GM12878 (cell line): ENCODE data around the gene TRAF3. TPM values are rescaled to one million over a fixed set of nuclear protein-coding genes. Genes with fewer than 3 reads are reported as not detected.

Experiments
- BRCA1 ChIP-seq: IDR thresholded peaks from 2 replicates; pipeline ENCODE4 v1.6.1; 2011; ENCODE audit warnings: low read depth, low read length, improper control_type of control experiment
- CEBPZ ChIP-seq: fragments of 150-350 bp; IDR thresholded peaks from 2 replicates; pipeline ENCODE4 v1.6.1; 2016; ENCODE audit warnings: low read depth, low read length
- E4F1 ChIP-seq: fragments of 450-650 bp; IDR thresholded peaks from 2 replicates; pipeline ENCODE4 v1.6.1; 2018; ENCODE audit warnings: borderline replicate concordance, mild to moderate bottlenecking; ENCODE audit not compliant: partially characterized antibody
- ETV6 ChIP-seq, 2 experiments: fragments of 450-650 bp in 1 of 2; IDR thresholded peaks in 1 of 2; conservative IDR thresholded peaks in 1 of 2; 2 replicates each; pipeline ENCODE4 v1.6.1; 2014; ENCODE audit warnings: antibody characterized with exemption in 1 of 2, borderline replicate concordance in 1 of 2, low read depth in 1 of 2, mild to moderate bottlenecking in 1 of 2, moderate library complexity in 1 of 2
- GABPA ChIP-seq: IDR thresholded peaks from 2 replicates; pipeline ENCODE4 v1.6.1; 2014; ENCODE audit warnings: antibody characterized with exemption, low read depth, mild to moderate bottlenecking, inconsistent platforms
- NFYB ChIP-seq: IDR thresholded peaks from 2 replicates; pipeline ENCODE4 v1.6.1; 2011; ENCODE audit warnings: low read depth, mild to moderate bottlenecking, low read length, improper control_type of control experiment, moderate library complexity; ENCODE audit not compliant: insufficient read depth
- NR2F1 ChIP-seq: fragments of 450-650 bp; conservative IDR thresholded peaks from 2 replicates; pipeline ENCODE4 v1.6.1; 2017; ENCODE audit warnings: mild to moderate bottlenecking
- POLR2AphosphoS2 ChIP-seq: IDR thresholded peaks from 2 replicates; pipeline ENCODE4 v1.6.1; 2011; ENCODE audit warnings: low read depth, mild to moderate bottlenecking, low read length, improper control_type of control experiment, moderate library complexity
- POLR2AphosphoS5 ChIP-seq: IDR thresholded peaks from 2 replicates; pipeline ENCODE4 v1.6.1; 2011; ENCODE audit warnings: mild to moderate bottlenecking, low read length, inconsistent platforms
- RCOR1 ChIP-seq: conservative IDR thresholded peaks from 2 replicates; pipeline ENCODE4 v1.6.1; 2012; ENCODE audit warnings: low read depth, low read length, improper control_type of control experiment
- SREBF2 ChIP-seq: IDR thresholded peaks from 2 replicates; pipeline ENCODE4 v1.6.1; 2012; ENCODE audit warnings: mild to moderate bottlenecking, low read length
- ZBTB11 ChIP-seq: fragments of 450-650 bp; formaldehyde crosslinking; IDR thresholded peaks from 2 replicates; pipeline ENCODE4 v1.5.0; 2022; ENCODE audit warnings: mild to moderate bottlenecking, missing genetic modification characterization
- ZBTB40 ChIP-seq: fragments of 450-650 bp; IDR thresholded peaks from 2 replicates; pipeline ENCODE4 v1.6.1; 2016; ENCODE audit warnings: mild to moderate bottlenecking, moderate library complexity, borderline replicate concordance
- ZNF217 ChIP-seq: fragments of 450-650 bp; IDR thresholded peaks from 2 replicates; pipeline ENCODE4 v1.6.1; 2017; ENCODE audit warnings: antibody characterized with exemption, mild to moderate bottlenecking
- polyA plus RNA-seq, 11 experiments: library from polyadenylated mRNA; depleted of rRNA in 4 of 11; unstranded in 6 of 11; stranded (reverse) in 5 of 11; fragments of >200 nt; fragmentation: Nextera tagmentation in 4 of 11; fragmentation: Illumina TruSeq in 1 of 11; extraction: Ambion mirVana in 4 of 11; extraction: Trizol in 1 of 11; gene quantifications; 1 replicate in 1 of 11; 2 replicates in 10 of 11; pipeline versions ENCODE4 v1.2.1 to v1.2.3, GENCODE V29; 2011 to 2016; ENCODE audit warnings: inconsistent platforms in 2 of 11, missing spikeins in 2 of 11, low read depth in 1 of 11
- total RNA-seq, 4 experiments: library from RNA; depleted of rRNA in 3 of 4; stranded (reverse); fragments of >200 nt in 3 of 4; fragmentation: Illumina TruSeq in 1 of 4; extraction: Trizol in 1 of 4; gene quantifications; 2 replicates each; pipeline versions ENCODE4 v1.2.1 to v1.2.3, GENCODE V29; 2013 to 2021

Gene TRAF3
- total and polyA plus RNA-seq, 10 of the 15 experiments (the other 5 are each of a cell fraction or from before 2014, with no cell fraction given), result 3.0 to 70.1 (median 36.5) TPM

GRCh38 chr14:102798926-102799325 is 21.7 kb downstream of the TRAF3 start (continued):
- TF ChIP-seq GABPA, result no peak
- no peak for TF ChIP-seq ZBTB11 (CRISPR knock-in tag)
- TF ChIP-seq NFYB, result no peak
- no peak for TF ChIP-seq E4F1
- TF ChIP-seq POLR2AphosphoS2, result no peak
- no peak for TF ChIP-seq ETV6 (conservative IDR thresholded peaks at IDR 0.05 in 1 of 2, IDR thresholded peaks at IDR 0.05 in 1 of 2; ENCODE audit: borderline replicate concordance in 1 of 2, low read depth in 1 of 2)
- peak; percentile 79 for TF ChIP-seq NR2F1
- TF ChIP-seq BRCA1, result no peak
- TF ChIP-seq ZNF217, result no peak
- no peak for TF ChIP-seq RCOR1
- TF ChIP-seq SREBF2, result no peak
- TF ChIP-seq POLR2AphosphoS5, result peak; percentile 47
- no peak for TF ChIP-seq CEBPZ
- TF ChIP-seq ZBTB40, result no peak
